Omental fat pad (tissue), 4 donors: ENCODE data around the gene PRLR. TPM values are rescaled to one million over a fixed set of nuclear protein-coding genes. Genes with fewer than 3 reads are reported as not detected.
"Not testable (repeated sequence)": the region's sequence is repeated elsewhere in the genome, so short reads cannot be mapped to it uniquely, and the experiment has no call there.

Source experiments
- ATAC-seq: fragments of 150-250 bp; one replicate; pipeline ENCODE4 v1.9.1; 2016; ENCODE audit warnings: mild to moderate bottlenecking, moderate library complexity; ENCODE audit not compliant: low FRiP score
- DNase-seq: peaks from one replicate; pipeline ENCODE4 v3.0.0-alpha.2; 2019; ENCODE audit warnings: low spot score
- total RNA-seq, 4 donors: library from RNA; depleted of rRNA; stranded (reverse); fragments of >200 nt; gene quantifications; one replicate each; pipeline ENCODE4 v1.1.0, GENCODE V29; 2016
- TF ChIP-seq, protein P1 (sequence below), 3 donors: fragments of 450-650 bp; IDR thresholded peaks; one replicate each; pipeline ENCODE4 v1.5.1; 2016 to 2017; ENCODE audit warnings: antibody characterized with exemption in 3 of 3, mild to moderate bottlenecking in 3 of 3, moderate library complexity in 2 of 3

The PRLR gene
- total RNA-seq, 4 donors from 2014 or later, result 0.38 to 2.4 (median 0.90) TPM

DNA sequence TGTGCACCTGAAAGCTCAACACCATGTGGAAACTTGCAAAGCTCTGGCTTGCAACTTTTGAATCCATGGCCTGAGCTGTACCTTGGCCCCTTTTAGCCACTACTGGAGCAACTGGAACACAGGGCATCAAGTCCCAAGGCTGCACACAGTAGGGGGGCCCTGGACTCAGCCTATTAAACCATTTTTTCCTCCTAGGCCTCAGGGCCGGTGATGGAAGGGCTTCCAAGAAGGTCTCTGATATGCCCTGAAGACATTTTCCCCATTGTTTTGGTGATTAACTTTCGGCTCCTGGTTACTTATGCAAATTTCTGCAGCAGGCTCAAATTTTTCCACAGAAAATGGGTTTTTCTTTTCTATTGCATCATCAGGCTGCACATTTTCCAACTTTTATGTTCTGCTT lies 22.7 kb upstream of the PRLR start:
- no peak for DNase-seq
- TF ChIP-seq, protein P1, sequence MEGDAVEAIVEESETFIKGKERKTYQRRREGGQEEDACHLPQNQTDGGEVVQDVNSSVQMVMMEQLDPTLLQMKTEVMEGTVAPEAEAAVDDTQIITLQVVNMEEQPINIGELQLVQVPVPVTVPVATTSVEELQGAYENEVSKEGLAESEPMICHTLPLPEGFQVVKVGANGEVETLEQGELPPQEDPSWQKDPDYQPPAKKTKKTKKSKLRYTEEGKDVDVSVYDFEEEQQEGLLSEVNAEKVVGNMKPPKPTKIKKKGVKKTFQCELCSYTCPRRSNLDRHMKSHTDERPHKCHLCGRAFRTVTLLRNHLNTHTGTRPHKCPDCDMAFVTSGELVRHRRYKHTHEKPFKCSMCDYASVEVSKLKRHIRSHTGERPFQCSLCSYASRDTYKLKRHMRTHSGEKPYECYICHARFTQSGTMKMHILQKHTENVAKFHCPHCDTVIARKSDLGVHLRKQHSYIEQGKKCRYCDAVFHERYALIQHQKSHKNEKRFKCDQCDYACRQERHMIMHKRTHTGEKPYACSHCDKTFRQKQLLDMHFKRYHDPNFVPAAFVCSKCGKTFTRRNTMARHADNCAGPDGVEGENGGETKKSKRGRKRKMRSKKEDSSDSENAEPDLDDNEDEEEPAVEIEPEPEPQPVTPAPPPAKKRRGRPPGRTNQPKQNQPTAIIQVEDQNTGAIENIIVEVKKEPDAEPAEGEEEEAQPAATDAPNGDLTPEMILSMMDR (IDR thresholded peaks at IDR 0.05), result no peak
- ATAC-seq, result no peak

DNA sequence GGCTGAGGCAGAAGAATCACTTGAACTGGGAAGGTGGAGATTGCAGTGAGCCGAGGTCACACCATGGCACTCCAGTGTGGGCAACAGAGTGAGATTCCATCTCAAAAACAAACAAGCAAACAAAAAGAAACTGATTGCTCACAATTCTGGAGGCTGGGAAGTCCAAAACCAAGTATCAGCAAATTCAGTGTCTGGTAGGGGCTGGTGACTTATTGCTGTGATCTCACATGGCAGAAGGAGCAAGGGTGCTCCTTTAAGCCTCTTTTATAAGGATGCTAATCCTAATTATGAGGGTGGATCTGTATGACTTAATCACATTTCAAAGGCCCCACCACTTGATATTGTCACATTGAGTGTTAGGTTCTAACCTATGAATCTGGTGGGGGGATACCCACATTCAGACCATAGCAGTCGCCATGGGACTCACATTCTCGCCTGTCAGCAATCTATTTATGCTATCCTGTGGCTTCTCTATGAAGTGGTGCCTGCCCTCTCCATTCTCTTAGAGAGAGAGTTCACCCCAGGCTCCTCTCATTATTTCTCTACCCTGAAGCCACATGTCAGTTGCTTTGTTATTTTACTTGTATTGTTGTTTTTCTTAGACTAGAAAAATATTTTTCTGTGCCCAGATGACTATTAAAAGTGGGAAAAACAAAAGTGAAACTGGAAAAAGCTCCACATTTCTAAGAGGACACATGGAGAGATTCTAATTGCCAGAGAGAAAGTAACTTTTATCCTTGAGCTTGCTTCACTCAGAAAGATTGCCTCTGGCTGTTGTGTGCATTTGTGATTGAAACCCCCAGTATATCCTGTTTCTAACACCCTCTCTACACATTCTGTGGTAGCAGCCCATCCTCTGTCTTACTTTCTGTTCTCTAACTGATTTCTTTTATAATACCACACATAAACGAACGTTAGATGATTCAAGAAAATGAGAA lies 18.8 kb upstream of the PRLR start:
- TF ChIP-seq, protein P1 (IDR thresholded peaks at IDR 0.05), result no peak
- no peak for DNase-seq
- no peak for ATAC-seq

DNA sequence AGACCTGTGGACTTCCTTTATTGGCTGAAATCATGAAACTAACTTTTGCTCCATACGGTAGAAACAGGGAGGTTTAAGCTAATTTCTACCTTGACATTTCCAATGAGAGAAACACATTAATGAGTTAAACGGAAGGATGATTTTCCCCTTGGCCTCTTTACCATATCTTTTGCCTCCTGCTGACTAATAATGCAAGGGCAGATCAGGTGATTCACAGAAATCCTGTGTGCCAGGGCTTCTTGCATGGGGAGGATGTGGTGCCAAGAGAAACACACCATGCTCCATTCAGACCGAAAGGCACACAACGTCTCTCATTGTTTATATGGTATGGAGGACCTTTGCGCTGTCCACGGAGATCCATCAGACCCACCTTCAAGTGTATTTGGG lies 17.4 kb upstream of the PRLR start:
- DNase-seq (no peak), ATAC-seq (no peak)
- TF ChIP-seq, protein P1 (IDR thresholded peaks at IDR 0.05), result no peak

DNA sequence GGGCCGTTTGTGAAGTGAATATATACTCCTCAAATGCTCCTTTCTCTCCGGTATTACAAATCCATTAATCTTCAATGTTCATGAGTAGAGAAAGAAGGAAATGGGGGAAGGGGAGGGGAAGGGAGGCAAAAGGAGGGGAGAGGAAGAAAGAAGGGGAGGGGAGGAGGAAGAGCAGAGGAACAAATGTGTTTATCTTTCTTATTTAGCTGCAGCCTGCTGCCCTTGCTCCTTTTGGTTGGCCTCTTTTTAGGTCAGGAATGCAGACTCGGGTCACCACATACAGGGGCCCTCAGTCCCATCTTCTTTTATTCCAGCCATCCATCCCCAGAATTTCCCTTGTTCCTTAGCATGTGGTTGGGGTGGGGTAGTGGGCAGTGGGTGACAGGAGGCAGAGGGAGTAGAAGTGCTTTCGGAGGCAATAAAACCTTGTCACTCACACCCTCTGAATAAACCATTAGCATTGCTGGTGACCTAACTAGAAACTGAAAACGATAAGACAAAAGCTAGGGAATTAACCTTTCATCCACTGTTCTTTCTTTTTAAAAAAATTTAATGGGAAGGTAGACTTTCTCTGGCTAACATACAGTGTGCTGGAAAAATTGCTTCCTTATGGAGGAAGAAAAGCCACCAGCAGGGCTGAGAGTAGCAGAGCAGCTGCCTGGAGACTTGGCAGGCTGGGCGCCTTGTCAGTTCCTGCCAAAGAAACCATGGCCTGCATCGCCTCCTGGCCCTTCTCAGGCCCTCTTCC lies 16.8 kb upstream of the PRLR start:
- TF ChIP-seq, protein P1 (IDR thresholded peaks at IDR 0.05), result no peak
- no peak for DNase-seq
- no peak for ATAC-seq

DNA sequence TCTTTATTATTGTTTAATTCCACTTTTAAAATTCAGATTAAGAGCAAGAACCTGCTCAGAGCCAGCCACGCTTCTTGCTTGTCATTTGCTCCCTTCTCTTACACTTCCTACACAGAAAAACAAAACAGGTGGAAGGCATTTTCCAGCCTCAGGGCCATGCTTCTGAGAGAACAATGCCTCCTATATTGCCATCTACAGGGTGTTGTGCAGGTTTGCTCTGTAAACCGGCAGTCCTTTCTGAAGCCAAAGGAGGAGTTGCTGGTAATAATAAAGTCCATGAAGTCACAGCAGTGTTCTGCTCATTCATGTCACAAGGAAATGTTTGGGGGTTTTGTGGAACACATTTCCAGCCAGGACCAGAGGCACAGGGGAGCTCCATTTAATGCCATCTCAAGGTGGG lies 16.1 kb upstream of the PRLR start:
- TF ChIP-seq, protein P1 (IDR thresholded peaks at IDR 0.05), result no peak
- DNase-seq, result no peak
- ATAC-seq, result no peak

DNA sequence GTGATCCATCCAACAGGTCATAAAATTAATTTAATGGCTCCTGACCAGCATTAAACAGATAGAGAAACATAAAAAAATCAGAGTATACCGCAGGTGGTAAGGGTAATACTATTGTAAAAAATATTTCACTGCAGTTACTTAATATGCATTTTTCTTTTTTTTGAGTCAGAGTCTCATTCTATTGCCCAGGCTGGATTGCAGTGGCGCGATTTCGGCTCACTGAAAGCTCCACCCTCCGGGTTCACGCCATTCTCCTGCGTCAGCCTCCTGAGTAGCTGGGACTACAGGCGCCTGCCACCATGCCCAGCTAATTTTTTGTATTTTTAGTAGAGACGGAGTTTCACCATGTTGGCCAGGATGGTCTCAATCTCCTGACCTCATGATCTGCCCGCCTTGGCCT lies 15.1 kb upstream of the PRLR start:
- not testable (repeated sequence) for ATAC-seq, DNase-seq

DNA sequence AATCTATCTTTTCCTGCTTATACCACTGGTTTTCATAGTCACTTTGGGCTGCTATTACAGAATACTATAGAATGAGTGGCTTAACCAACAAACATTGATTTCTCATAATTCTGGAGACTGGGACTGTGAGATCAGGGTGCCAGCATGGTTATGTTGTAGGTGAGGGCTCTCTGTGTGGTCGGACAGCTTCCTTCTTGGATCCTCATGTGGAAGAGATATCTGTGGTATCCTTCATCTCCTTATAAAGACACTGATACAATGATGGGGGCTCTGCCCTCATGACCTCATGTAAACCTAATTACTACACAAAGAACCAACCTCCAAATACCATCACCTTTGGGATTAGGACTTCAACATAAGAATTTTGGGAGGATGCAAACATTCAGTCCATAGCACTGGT lies 13.9 kb upstream of the PRLR start:
- no peak for DNase-seq
- ATAC-seq, result no peak

More for the DNA sequence above, 13.9 kb upstream of the PRLR start:
- TF ChIP-seq, protein P1 (IDR thresholded peaks at IDR 0.05), result no peak
